ENCODE results near the gene CFAP58. TPM values are rescaled to one million over a fixed set of nuclear protein-coding genes. Genes with fewer than 3 reads are reported as not detected.
"Not testable (repeated sequence)": the region's sequence is repeated elsewhere in the genome, so short reads cannot be mapped to it uniquely, and the experiment has no call there.

Gene CFAP58
- total RNA-seq, 2 experiments from 2014 or later, result not detected

DNA sequence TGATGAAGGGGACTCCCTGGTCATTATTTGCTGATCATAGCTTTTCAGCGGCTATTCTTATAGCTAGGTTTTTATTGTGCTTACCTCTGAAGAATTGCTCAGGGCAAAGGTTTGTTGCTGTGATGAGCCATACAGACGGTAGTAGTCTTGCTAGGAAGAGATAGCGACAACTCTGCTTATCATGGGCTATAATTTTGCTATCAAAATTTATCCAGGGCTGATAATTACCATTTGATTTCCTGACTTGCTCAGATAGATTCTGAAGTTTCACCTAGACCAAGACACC is 103.9 kb downstream of the CFAP58 start:
- H3K9me3 Mint-ChIP-seq, result no peaks in the 10 kb centered on the region
- no peak for ATAC-seq (ENCODE audit: poor library complexity)
- no peaks in the 10 kb centered on the region for H3K9me3 ChIP-seq (ENCODE audit: control insufficient read depth in 1 of 2, insufficient read depth in 1 of 2, low read length in 2 of 2)
- H3K4me3 Mint-ChIP-seq, result no peak overlapping the region
- intact Hi-C loops (cut with DNase I, micrococcal nuclease), result no loop called here
- ChIA-PET CTCF (no interaction called here), POLR2A (no interaction called here)
- H3K27ac ChIP-seq (ENCODE audit: low read depth in 1 of 2, low read length in 2 of 2), result no peak overlapping the region
- no peak overlapping the region for H3K4me3 ChIP-seq (ENCODE audit: low read length)
- no peaks in the 10 kb centered on the region for H3K4me1 Mint-ChIP-seq (ENCODE audit: low read depth)
- H3K36me3 ChIP-seq (ENCODE audit: insufficient read depth, low read length), result no peaks in the 10 kb centered on the region
- no peaks in the 10 kb centered on the region for H3K36me3 Mint-ChIP-seq (ENCODE audit: low read depth)
- DNase-seq, result no peak
- TF ChIP-seq, protein P1, sequence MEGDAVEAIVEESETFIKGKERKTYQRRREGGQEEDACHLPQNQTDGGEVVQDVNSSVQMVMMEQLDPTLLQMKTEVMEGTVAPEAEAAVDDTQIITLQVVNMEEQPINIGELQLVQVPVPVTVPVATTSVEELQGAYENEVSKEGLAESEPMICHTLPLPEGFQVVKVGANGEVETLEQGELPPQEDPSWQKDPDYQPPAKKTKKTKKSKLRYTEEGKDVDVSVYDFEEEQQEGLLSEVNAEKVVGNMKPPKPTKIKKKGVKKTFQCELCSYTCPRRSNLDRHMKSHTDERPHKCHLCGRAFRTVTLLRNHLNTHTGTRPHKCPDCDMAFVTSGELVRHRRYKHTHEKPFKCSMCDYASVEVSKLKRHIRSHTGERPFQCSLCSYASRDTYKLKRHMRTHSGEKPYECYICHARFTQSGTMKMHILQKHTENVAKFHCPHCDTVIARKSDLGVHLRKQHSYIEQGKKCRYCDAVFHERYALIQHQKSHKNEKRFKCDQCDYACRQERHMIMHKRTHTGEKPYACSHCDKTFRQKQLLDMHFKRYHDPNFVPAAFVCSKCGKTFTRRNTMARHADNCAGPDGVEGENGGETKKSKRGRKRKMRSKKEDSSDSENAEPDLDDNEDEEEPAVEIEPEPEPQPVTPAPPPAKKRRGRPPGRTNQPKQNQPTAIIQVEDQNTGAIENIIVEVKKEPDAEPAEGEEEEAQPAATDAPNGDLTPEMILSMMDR (IDR thresholded peaks at IDR 0.05), result no peak
- H3K27me3 ChIP-seq (ENCODE audit: control insufficient read depth in 1 of 2, insufficient read depth in 2 of 2, low read length in 2 of 2), result no peaks in the 10 kb centered on the region
- H3K27me3 Mint-ChIP-seq, result peaks cover 35% of the 10 kb centered on the region
- no peak overlapping the region for H3K27ac Mint-ChIP-seq
- H3K4me1 ChIP-seq (ENCODE audit: insufficient read depth, low read length), result no peaks in the 10 kb centered on the region

- H3K27me3 Mint-ChIP-seq, result peaks cover 47% of the 10 kb centered on the region
- intact Hi-C loops (cut with DNase I, micrococcal nuclease); H3K4me3 ChIP-seq (ENCODE audit: low read length); H3K4me1 ChIP-seq (ENCODE audit: insufficient read depth, low read length); H3K36me3 Mint-ChIP-seq (ENCODE audit: low read depth); H3K9me3 ChIP-seq (ENCODE audit: control insufficient read depth in 1 of 2, insufficient read depth in 1 of 2, low read length in 2 of 2); POLR2A ChIA-PET; H3K27ac ChIP-seq (ENCODE audit: low read depth in 1 of 2, low read length in 2 of 2); CTCF ChIA-PET; ATAC-seq (ENCODE audit: poor library complexity); DNase-seq; H3K4me3 Mint-ChIP-seq; H3K4me1 Mint-ChIP-seq (ENCODE audit: low read depth); H3K27me3 ChIP-seq (ENCODE audit: control insufficient read depth in 1 of 2, insufficient read depth in 2 of 2, low read length in 2 of 2); H3K9me3 Mint-ChIP-seq; H3K36me3 ChIP-seq (ENCODE audit: insufficient read depth, low read length); H3K27ac Mint-ChIP-seq: not testable (repeated sequence)
These were observed 111.9 kb downstream of the CFAP58 start for GRCh38 chr10:104465575-104465974.

DNA sequence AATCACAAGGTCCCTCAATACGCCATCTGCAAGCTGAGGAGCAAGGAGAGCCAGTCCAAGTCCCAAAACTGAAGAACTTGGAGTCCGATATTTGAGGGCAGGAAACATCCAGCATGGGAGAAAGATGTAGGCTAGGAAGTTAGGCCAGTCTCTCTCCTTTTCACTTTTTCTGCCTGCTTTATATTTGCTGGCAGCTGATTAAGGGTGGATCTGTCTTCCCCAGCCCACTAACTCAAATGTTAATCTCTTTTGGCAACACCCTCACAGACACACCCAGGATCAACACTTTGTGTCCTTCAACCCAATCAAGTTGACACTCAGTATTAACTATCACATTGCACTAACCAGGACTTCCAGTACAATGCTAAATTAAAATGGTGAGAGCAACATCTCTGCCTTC is 115.2 kb downstream of the CFAP58 start:
- DNase-seq; H3K9me3 ChIP-seq (ENCODE audit: control insufficient read depth in 1 of 2, insufficient read depth in 1 of 2, low read length in 2 of 2); ATAC-seq (ENCODE audit: poor library complexity); H3K4me1 ChIP-seq (ENCODE audit: insufficient read depth, low read length); H3K27ac Mint-ChIP-seq; H3K36me3 ChIP-seq (ENCODE audit: insufficient read depth, low read length); H3K4me1 Mint-ChIP-seq (ENCODE audit: low read depth); H3K27ac ChIP-seq (ENCODE audit: low read depth in 1 of 2, low read length in 2 of 2); POLR2A ChIA-PET; H3K4me3 ChIP-seq (ENCODE audit: low read length); intact Hi-C loops (cut with DNase I, micrococcal nuclease); H3K27me3 ChIP-seq (ENCODE audit: control insufficient read depth in 1 of 2, insufficient read depth in 2 of 2, low read length in 2 of 2); H3K9me3 Mint-ChIP-seq; H3K36me3 Mint-ChIP-seq (ENCODE audit: low read depth); H3K4me3 Mint-ChIP-seq: not testable (repeated sequence)
- H3K27me3 Mint-ChIP-seq, result peaks cover 22% of the 10 kb centered on the region
- CTCF ChIA-PET, result interaction anchor here (1.0 kb wide), 1 partner anchor 21 kb away, joined by 3 read pairs; no protein-coding TSS in a partner anchor

DNA sequence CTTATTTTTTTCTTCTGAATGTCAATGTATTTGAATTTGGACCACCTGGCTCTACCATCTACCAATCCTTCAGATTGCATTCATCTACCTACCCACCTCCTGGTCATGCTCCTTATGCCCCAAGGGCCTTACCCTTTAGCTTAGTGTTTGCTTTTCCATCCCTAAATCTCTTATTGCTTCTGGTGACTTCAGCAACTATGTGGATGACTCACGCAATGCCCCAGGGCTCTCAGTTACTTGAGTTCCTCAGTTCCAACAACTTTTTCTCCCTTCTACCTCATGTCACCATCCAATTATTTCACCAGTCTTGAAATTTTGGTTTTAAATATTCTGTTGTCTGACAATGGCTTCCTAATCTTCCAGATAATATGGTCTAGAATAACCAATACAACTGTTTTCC is 118.9 kb downstream of the CFAP58 start:
- ChIA-PET CTCF (no interaction called here), POLR2A (no interaction called here)
- no peak overlapping the region for H3K4me3 ChIP-seq (ENCODE audit: low read length)
- no peaks in the 10 kb centered on the region for H3K4me1 Mint-ChIP-seq (ENCODE audit: low read depth)
- H3K27me3 Mint-ChIP-seq, result peaks cover 19% of the 10 kb centered on the region
- peaks cover 3 to 7% of the 10 kb centered on the region in 2 experiments for H3K27me3 ChIP-seq (ENCODE audit: control insufficient read depth in 1 of 2, insufficient read depth in 2 of 2, low read length in 2 of 2)
- DNase-seq (no peak), ATAC-seq (ENCODE audit: poor library complexity) (no peak)
- H3K27ac Mint-ChIP-seq, result no peak overlapping the region
- no peaks in the 10 kb centered on the region for H3K36me3 Mint-ChIP-seq (ENCODE audit: low read depth)
- no peaks in the 10 kb centered on the region for H3K9me3 Mint-ChIP-seq
- TF ChIP-seq, protein P1 (IDR thresholded peaks at IDR 0.05), result no peak
- intact Hi-C loops (cut with DNase I, micrococcal nuclease), result no loop called here
- H3K4me3 Mint-ChIP-seq, result no peak overlapping the region
- H3K36me3 ChIP-seq (ENCODE audit: insufficient read depth, low read length), result no peaks in the 10 kb centered on the region
- no peaks in the 10 kb centered on the region for H3K9me3 ChIP-seq (ENCODE audit: control insufficient read depth in 1 of 2, insufficient read depth in 1 of 2, low read length in 2 of 2)
- no peak overlapping the region for H3K27ac ChIP-seq (ENCODE audit: low read depth in 1 of 2, low read length in 2 of 2)
- no peaks in the 10 kb centered on the region for H3K4me1 ChIP-seq (ENCODE audit: insufficient read depth, low read length)
